GM23248 (cell line): ENCODE measurements around the gene CYGB. TPM values are rescaled to one million over a fixed set of nuclear protein-coding genes. Genes with fewer than 3 reads are reported as not detected.

ENCODE experiments used
- DNase-seq: peaks from one replicate; pipeline ENCODE4 v3.0.0-alpha.2; 2015
- H2AFZ ChIP-seq: fragments of 200-600 bp; sonication (generic); 2 replicates; pipeline ENCODE4 v1.6.1; 2016; ENCODE audit warnings: antibody characterized with exemption
- H3F3A ChIP-seq: fragments of 200-600 bp; sonication (generic); 2 replicates; pipeline ENCODE4 v1.6.1; 2016; ENCODE audit warnings: mild to moderate bottlenecking, antibody characterized with exemption, mixed run types; ENCODE audit not compliant: insufficient read depth
- H3K27ac ChIP-seq: fragments of 200-600 bp; sonication (generic); 2 replicates; pipeline ENCODE4 v1.5.1; 2016; ENCODE audit warnings: mild to moderate bottlenecking
- H3K27me3 ChIP-seq: fragments of 200-600 bp; sonication (generic); replicated peaks from 2 replicates; pipeline ENCODE4 v1.6.1; 2016; ENCODE audit warnings: mild to moderate bottlenecking; ENCODE audit not compliant: insufficient read depth
- H3K36me3 ChIP-seq: fragments of 200-600 bp; sonication (generic); 2 replicates; pipeline ENCODE4 v1.6.1; 2016; ENCODE audit warnings: low read depth, mild to moderate bottlenecking
- H3K4me1 ChIP-seq: fragments of 200-600 bp; sonication (generic); 2 replicates; pipeline ENCODE4 v1.6.1; 2016; ENCODE audit warnings: mild to moderate bottlenecking; ENCODE audit not compliant: insufficient read depth
- H3K4me2 ChIP-seq: fragments of 200-600 bp; sonication (generic); one replicate; pipeline ENCODE4 v1.6.1; 2016; ENCODE audit warnings: mild to moderate bottlenecking; ENCODE audit not compliant: unreplicated experiment
- H3K4me3 ChIP-seq: fragments of 200-600 bp; sonication (generic); 2 replicates; pipeline ENCODE4 v1.5.1; 2016; ENCODE audit warnings: mild to moderate bottlenecking
- H3K79me2 ChIP-seq: fragments of 200-600 bp; sonication (generic); 2 replicates; pipeline ENCODE4 v1.6.1; 2016; ENCODE audit warnings: mild to moderate bottlenecking; ENCODE audit not compliant: insufficient read depth
- H3K9ac ChIP-seq: fragments of 200-600 bp; sonication (generic); 2 replicates; pipeline ENCODE4 v1.6.1; 2016; ENCODE audit warnings: mild to moderate bottlenecking
- H3K9me2 ChIP-seq: fragments of 200-600 bp; sonication (generic); 2 replicates; pipeline ENCODE4 v1.6.1; 2016; ENCODE audit warnings: mixed run types, mild to moderate bottlenecking, moderate library complexity; ENCODE audit not compliant: insufficient read depth
- H3K9me3 ChIP-seq: fragments of 200-600 bp; sonication (generic); one replicate; pipeline ENCODE4 v1.6.1; 2017; ENCODE audit warnings: low read depth
- H4K20me1 ChIP-seq: fragments of 200-600 bp; sonication (generic); 2 replicates; pipeline ENCODE4 v1.6.0; 2016; ENCODE audit not compliant: insufficient read depth
- EZH2 ChIP-seq: fragments of 200-600 bp; sonication (generic); IDR thresholded peaks from 2 replicates; pipeline ENCODE4 v1.6.1; 2018; ENCODE audit warnings: antibody characterized with exemption, mild to moderate bottlenecking; ENCODE audit not compliant: insufficient read depth, poor library complexity, severe bottlenecking
- EZH2phosphoT487 ChIP-seq: fragments of 200-600 bp; sonication (generic); IDR thresholded peaks from 2 replicates; pipeline ENCODE4 v1.6.1; 2018; ENCODE audit warnings: antibody characterized with exemption, moderate library complexity, mild to moderate bottlenecking, low read depth; ENCODE audit not compliant: insufficient read depth
- WGBS, 2 experiments: methylation state at CpG; one replicate each; pipeline ENCODE4 v1.1.6; 2015 to 2017; ENCODE audit warnings: low lambda C conversion rate in 2 of 2, low coverage in 1 of 2; ENCODE audit errors: missing lambda C conversion rate in 2 of 2; 5-methylcytosine and 5-hydroxymethylcytosine counted together
- in situ Hi-C: fragments of 300-500 bp; cut with MboI; formaldehyde crosslinking; loops from 2 replicates; pipeline ENCODE4 v1.15.0; 2020
- polyA plus RNA-seq: library from polyadenylated mRNA; unstranded; fragments of >200 nt; fragmentation: Nextera tagmentation; extraction: Ambion mirVana; gene quantifications from 2 replicates; pipeline ENCODE4 v1.2.1, GENCODE V29; 2016
- total RNA-seq: library from RNA; depleted of rRNA; stranded (reverse); fragments of >200 nt; shearing (Covaris generic); gene quantifications from 2 replicates; pipeline ENCODE4 v1.2.3, GENCODE V29; 2014

CYGB gene
- total and polyA plus RNA-seq, 2 experiments from 2014 or later: 1.1 to 8.3 TPM

DNA sequence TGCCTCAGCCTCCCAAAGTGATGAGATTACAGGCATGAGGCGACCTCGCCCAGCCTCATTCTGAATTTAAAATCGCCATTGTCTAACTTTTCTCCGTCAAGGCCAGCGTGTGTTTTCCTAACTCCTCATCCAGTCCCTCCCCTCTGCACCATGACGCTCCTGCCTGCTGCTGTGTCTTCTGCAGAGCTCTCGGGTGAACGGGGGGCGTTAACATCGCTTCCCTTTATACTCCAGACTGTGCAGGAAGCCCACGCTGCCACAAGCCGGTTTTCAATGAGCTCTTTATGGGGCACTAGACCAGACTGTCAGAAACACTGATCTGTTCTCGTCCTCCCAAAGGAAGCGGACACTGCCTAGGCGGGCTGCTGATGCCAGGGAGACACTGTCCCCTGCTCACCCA, 56.9 kb downstream of the CYGB start:
- H3K9ac ChIP-seq: no peak overlapping the region
- no peak overlapping the region for H3K27ac ChIP-seq
- no peak overlapping the region for H2AFZ ChIP-seq
- WGBS, 2 experiments: 67 to 69% methylated on average over 15 of the region's 15 CpGs
- no peak overlapping the region for H3K4me2 ChIP-seq
- DNase-seq: no peak
- H3K36me3 ChIP-seq: no peaks in the 10 kb centered on the region
- no peaks in the 10 kb centered on the region for H3K9me2 ChIP-seq
- in situ Hi-C loops: loop anchor here (25.0 kb wide), 1 partner anchor 107 kb away; the partner anchor contains the start of gene ST6GALNAC2
- peaks cover 3% of the 10 kb centered on the region; the same call in 1 of the 2 replicates for H3F3A ChIP-seq
- H3K9me3 ChIP-seq: no peaks in the 10 kb centered on the region
- no peak for TF ChIP-seq EZH2
- TF ChIP-seq EZH2phosphoT487: no peak
- H3K27me3 ChIP-seq: no peaks in the 10 kb centered on the region
- no peaks in the 10 kb centered on the region for H3K79me2 ChIP-seq
- no peak overlapping the region for H3K4me3 ChIP-seq
- no peaks in the 10 kb centered on the region for H4K20me1 ChIP-seq
- H3K4me1 ChIP-seq: no peaks in the 10 kb centered on the region

DNA sequence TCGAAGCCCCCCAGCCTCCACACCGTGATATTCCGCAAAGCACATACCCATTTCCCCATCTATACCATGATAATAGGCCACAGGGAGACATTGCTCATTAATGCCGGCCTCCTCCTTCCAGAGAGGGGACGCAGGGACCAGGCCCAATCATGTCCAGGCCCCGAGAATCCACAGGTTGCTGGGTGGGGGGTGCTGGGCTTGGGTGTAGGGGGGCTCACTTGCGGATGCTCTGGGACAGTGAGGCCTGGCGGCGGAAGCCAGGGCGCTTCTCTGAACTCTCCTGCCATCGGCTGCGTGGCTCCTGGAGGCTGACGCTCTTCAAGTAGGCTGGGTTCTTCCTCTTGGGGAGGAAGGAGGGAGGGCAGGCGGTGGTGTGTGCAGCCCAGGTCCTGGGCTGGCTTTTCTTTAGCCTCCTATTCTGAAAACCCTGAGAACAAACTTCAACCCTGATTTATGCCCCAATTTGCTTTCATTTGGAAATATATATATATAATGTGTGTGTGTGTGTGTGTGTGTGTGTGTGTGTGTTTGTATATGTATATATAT, 57.9 kb downstream of the CYGB start:
- Histone ChIP-seq H3K4me3 (no peak overlapping the region), H3K9me2 (no peaks in the 10 kb centered on the region), H3K36me3 (no peaks in the 10 kb centered on the region), H3K9me3 (no peaks in the 10 kb centered on the region), H3K4me1 (no peaks in the 10 kb centered on the region), H3K4me2 (no peak overlapping the region), H3F3A (no peaks in the 10 kb centered on the region), H3K27ac (no peak overlapping the region), H2AFZ (no peak overlapping the region), H3K9ac (no peak overlapping the region), H3K27me3 (no peaks in the 10 kb centered on the region), H3K79me2 (no peaks in the 10 kb centered on the region), H4K20me1 (no peaks in the 10 kb centered on the region)
- no peak for DNase-seq
- no peak for TF ChIP-seq EZH2
- no peak for TF ChIP-seq EZH2phosphoT487
- in situ Hi-C loops: loop anchor here (25.0 kb wide), 1 partner anchor 108 kb away; the partner anchor contains the start of gene ST6GALNAC2
- WGBS, 2 experiments: 90 to 96% methylated on average over 14 of the region's 14 CpGs

DNA sequence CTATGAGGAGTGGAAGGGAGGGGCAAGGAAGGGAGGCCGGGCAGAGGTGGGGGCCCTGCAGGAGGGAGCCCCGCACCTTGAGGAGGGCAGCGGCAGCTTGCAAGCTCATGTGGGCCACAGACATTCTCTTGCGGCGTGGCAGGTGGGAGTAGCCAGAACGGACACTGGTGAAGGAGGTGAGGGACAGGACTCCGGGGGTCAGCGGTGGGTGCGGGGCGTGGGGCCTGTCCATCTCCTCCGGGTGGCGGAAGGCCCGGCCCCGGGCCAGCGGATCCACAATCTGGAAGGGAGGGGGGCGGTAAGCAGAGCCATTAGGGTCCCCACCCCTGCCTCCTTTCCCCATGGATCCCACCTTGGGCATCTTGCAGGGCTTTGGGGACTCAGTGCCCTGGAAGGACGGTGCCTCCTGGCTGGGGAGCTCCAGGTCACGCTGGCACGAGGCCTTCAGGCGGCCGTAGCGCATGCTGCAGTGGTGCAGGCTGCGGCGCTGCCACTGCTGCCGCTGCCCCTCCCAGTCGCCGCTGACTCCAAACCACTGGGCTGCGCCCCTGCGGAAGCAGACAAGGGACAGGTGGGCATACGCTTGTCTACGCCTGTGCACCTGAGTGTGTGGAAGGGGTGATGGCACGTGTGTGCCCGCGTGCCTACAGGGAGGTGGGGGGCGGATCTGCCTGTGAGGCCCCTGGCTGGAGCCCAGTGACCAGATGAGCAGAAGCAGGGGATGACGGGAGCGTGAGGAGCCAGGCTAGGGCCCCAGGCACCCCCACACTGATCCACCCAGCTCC, 58.6 kb downstream of the CYGB start:
- Histone ChIP-seq H3K79me2 (no peaks in the 10 kb centered on the region), H3K9me2 (no peaks in the 10 kb centered on the region), H3K9me3 (no peaks in the 10 kb centered on the region), H4K20me1 (no peaks in the 10 kb centered on the region), H3K27ac (no peak overlapping the region), H3K9ac (no peak overlapping the region), H3K27me3 (no peaks in the 10 kb centered on the region), H3K4me3 (no peak overlapping the region), H2AFZ (no peak overlapping the region), H3K4me2 (no peak overlapping the region), H3K4me1 (no peaks in the 10 kb centered on the region), H3K36me3 (no peaks in the 10 kb centered on the region), H3F3A (no peaks in the 10 kb centered on the region)
- in situ Hi-C loops: loop anchor here (25.0 kb wide), 1 partner anchor 108 kb away; the partner anchor contains the start of gene ST6GALNAC2
- DNase-seq: no peak
- TF ChIP-seq EZH2phosphoT487: no peak
- TF ChIP-seq EZH2: no peak
- WGBS, 2 experiments: 94 to 99% methylated on average over 26 to 37 of the region's 37 CpGs

DNA sequence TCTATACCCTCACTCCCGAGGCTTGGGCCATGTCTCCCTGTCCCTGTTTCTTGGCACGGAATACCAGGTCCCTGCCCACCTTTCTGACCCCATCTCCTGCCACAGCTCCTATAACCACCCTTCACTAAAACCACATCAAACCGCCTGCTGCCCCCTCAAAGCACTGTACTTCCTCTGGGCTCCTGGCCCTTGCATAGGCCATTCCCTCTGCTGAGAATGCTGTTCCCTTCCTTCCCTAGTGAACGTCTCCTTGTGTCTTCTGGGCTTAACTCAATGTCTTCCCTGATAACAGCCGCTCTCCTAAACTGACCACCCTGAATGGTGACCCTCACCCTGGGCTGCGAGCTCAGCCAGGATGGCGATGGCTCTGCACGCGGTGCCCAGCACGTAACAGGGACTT, 59.4 kb downstream of the CYGB start:
- Histone ChIP-seq H3F3A (no peaks in the 10 kb centered on the region), H3K27me3 (no peaks in the 10 kb centered on the region), H3K79me2 (no peaks in the 10 kb centered on the region), H4K20me1 (no peaks in the 10 kb centered on the region), H3K27ac (no peak overlapping the region), H3K4me2 (no peak overlapping the region), H3K4me3 (no peak overlapping the region), H2AFZ (no peak overlapping the region), H3K9me2 (no peaks in the 10 kb centered on the region), H3K4me1 (no peaks in the 10 kb centered on the region), H3K9ac (no peak overlapping the region), H3K36me3 (no peaks in the 10 kb centered on the region), H3K9me3 (no peaks in the 10 kb centered on the region)
- TF ChIP-seq EZH2phosphoT487 (no peak), EZH2 (no peak)
- in situ Hi-C loops: loop anchor here (25.0 kb wide), 1 partner anchor 109 kb away; the partner anchor contains the start of gene ST6GALNAC2
- WGBS, 2 experiments: 88 to 93% methylated on average over 10 of the region's 10 CpGs
- no peak for DNase-seq
